ENCODE measurements around the gene OMG.
"Not testable (repeated sequence)": the region's sequence is repeated elsewhere in the genome, so short reads cannot be mapped to it uniquely, and the experiment has no call there.

OMG gene

DNA sequence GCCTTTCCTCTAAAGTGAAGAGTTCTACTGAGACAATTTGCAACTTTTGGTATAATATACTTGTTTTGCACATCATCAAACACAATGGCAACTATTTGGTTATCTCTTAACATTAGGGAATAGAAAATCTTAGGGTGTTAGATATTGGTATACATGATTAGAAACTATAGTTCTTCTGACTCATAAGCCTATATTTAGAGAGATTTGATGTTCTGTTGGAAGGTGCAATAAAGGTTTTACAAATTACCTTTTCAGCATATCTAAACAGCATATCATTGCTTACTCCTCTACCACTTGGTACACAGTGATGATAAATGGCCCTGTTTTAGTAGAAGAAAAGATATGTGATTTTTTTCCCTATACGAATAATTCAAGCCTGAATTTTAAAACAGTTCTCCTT is 10.6 kb upstream of the OMG start:
- no peak for DNase-seq

DNA sequence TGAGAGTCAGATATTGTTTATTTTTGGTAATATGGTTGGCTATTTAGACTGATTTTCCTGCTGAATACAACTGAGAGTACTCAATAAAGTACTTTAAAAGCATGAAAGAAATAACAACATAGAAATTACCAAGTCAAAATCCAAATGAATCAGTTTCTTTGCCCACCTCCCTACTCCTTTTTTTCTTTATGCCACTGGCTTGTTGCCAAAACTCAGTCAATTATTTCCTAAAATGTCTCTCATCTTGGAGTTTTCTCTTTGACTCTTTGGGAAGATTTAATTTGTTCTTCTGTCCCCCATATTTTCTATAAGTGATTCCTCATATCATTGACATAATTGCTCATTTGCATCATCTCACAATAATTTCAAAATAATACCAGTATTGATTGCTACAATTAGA is 2.6 kb upstream of the OMG start:
- DNase-seq: no peak

DNA sequence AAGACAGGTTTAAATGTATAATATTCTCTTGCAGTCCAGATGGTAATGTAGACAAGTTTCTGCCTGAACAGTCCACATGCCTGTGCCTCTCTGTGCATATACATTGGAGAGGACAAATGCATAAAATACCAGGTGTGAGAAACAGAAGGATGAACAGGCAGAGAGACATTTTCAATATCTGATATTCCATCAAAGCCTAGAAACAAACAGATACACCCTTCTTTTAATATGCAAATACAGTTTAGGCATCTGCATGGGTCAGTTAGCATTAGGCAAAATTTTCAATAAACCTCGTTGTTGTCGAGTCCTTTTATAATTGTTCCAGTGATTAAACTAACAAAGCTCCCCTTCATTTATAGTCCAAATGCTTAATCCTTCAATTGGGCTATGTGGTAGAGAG is 897 bp downstream of the OMG start:
- no peak for DNase-seq

DNA sequence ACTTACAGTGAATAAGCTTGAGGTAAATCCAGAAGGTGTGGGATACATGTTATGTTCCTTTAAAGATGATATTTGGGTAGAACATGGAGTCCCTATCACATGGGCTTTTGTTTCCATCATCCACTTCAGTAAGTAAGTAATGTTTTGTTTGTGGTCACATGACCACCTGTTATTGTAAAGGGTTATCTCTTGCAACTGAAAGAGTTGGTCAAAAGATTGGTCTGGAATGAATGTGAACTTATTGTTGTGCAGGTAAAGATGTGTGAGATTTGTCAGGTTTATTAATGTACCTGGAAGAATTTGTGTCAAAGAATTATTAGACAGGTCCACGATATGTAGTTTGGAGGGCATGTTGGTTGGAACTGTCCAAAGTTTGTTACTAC is 1.6 kb downstream of the OMG start:
- no peak for DNase-seq

DNA sequence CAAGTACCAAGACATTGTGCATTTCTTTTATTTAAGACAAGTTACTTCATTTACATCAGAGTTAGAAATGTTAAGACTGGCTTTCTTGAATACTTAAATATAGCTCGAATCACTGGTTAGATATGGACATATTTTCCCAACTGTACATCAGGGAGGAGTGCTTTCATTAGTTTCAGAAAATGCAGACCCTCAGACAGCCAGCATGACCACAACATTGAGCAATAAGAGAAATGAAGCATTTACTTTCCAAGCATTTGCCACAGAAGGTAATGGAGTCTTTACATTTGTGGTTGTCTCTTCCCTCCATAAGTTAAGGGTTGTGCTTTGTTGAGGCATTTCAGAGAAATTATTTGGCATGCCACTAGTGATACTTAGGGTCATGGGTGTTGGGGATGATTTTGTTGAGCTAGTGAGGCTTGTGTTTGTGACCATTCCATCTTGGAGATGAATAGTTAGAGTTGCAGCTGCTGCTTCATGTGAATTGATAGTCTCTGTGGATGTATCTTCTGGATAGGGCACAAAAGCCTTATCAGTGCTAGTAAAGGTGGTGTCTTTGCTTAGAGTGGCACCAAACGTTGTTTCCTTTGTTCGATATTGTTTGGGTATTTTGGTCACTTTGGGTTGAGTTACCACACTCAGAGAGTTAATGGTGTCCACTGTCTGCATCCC is 2.1 kb downstream of the OMG start:
- DNase-seq: no peak

DNA sequence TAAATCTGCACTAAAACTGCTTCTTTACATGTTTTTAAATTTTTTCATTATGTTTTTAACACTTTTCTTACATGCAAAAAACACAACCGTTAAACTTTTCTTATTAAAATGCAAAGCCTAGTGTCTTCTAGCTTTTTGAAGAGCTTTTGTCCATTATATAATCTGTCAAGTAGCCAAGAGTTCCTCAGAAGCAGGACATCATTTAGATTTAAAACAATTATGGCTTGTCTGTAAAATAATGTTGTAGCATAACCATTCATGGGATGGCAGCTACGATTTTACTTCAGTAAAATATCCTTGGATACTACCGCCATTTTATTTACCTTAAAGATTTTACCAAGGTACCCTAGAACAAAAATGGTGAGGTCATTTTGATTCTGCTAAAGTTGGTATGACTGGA is 2.8 kb downstream of the OMG start:
- no peak for DNase-seq

DNA sequence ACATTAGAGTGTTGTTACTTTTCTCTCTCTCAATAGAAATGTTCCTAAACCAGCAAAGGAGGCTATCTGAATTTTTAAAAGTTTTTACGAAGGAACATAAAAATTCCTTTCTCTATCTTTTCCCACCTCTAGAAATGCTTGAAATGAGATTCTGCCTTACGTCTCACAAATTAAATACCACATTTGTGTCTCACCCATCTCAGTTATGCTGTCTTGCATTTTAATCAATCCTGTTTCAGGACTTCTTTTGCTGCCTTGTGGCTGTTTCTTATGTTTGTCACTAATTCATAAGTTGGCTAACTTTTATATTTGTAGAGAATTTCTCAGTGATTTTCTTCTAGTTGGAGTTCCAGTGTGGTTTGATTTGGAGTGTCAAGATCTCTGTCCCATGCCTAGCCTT is 3.5 kb downstream of the OMG start:
- DNase-seq: no peak

DNA sequence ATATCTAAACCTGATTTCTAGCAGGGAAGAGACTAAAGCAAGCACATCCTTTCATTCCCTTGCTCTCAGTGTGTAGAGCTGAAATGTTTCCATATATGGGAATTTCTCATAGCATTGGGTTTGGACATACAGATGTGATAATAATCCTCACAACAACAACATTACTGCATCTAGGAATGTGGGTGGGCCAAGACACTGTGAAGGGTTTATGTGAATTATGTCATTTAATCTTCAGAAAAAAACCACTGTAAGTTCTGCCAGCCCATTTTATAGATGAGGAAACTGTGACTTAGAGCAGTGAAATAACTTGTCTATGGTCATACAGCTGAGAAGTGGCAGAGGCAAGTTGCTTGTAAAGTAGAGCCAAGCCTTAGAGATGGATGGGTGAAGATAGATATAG is 5.2 kb downstream of the OMG start:
- no peak for DNase-seq

DNA sequence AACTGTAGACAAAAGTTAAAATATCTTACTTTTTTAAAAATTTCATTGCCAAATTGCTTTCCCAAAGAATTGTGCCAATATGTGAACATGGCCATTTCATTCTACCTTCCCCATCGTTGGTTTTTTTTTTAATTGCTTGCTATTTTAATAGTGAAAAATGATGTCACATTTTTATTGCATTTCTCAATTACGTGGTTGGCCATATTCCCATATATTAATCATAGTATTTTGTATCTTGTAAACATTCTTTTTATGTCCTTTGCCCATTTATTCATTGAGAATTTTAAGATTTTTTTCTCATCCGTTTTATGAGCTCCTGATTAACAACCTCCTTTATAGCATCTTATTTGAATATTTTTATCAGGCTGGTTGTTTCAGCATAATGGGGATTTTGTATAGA is 7.2 kb downstream of the OMG start:
- no peak for DNase-seq

DNA sequence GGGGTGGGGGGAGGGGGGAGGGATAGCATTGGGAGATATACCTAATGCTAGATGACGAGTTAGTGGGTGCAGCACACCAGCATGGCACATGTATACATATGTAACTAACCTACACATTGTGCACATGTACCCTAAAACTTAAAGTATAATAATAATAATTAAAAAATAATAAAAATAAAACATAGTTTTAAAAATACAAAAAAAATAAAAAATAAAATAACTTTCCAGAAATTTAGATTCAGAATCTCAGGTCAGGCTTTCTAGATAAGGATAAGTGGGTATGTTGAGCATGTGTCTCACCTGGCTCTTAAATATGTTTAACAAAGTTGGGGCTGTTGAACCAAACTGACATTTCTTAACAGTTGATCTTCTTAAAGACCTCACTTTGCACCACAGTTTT is 9.1 kb downstream of the OMG start:
- DNase-seq: not testable (repeated sequence)

DNA sequence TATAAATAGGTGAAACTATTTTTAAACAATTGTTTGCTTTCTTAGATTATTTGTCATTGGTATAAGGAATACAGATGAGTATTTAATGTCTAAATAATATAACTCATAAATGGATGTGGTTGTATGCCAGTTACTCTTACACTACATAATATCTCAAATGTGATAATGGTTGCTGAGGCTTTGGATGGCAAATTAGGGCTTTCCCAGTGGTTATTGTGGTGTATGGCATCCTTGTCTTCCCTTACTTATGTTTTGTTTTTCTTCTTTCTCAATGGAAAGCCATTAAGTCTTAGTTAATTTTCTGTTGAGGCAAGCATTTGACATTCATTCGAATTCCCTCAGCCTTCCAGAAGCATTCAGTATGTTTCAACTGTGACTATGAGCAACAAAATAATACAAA is 10.5 kb downstream of the OMG start:
- DNase-seq: no peak

DNA sequence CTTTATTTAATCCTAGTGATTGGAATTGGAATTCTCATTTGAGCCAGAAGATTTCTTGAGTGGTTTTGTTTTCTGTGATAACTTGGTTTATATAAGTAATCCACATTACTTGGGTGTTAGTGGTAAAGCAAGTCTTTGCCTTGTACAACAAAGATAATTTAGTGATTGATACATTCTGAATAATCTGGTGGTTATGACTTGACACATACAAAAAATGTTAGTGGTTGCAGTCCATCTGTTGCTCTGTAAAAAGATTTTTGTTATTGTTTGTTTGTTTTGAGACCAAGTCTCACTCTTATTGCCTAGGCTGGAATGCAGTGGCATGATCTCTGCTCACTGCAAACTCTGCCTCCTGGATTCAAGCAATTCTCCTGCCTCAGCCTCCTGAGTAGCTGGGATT is 13.2 kb downstream of the OMG start:
- no peak for DNase-seq

DNA sequence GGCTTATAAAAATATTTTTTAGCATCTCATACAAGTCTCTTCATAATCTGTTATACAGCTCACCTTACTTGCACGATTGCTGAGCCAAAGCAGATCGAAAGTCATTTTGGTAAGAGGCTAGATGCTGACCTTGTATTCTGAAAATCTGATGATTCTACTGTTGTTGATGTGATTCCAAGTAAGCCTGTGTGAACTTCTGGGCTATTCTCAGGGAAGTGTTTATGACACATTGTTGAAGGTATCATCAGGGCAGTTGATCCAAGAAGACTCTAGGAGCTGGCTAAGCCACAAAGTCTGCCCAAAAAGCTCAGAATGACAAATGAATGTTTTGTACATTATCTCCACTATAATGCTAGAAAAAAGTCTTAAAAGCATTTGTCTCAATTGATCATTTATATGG is 16.0 kb downstream of the OMG start:
- DNase-seq: no peak

DNA sequence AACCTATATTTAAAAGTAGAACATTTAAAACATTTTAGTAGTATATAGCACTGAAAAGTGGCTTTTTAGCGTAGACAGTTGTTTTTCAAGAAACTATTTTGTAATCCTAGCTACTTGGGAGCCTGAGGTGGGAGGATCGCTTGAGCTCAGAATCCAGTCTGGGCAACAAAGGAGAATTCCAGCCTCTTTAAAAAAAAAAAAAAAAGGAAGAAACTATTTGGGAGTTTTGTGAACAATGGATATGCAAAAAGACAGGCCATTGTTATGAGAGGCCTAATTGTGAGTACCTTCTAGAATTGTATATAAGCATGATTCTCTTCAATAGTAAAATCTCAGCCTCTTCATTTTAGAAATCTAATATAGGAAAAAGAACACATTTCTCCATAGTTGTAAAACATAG is 17.6 kb downstream of the OMG start:
- no peak for DNase-seq

DNA sequence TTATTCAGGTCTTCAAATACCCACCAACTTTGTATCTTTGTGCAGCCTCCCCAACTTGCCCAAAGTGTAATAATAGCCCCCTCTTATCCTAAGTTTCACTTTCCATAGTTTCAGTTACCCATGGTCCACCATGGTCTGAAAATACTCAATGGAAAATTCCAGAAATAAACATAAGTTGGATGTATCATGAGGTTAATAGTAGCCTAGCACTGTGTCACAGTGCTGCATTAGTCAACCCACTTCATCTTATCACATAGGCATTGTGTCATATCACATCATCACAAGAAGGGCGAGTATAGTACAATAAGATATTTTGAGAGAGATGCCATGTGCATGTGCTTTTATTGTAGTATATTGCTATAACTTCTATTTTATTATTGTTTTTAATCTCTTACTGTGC is 21.9 kb downstream of the OMG start:
- no peak for DNase-seq

DNA sequence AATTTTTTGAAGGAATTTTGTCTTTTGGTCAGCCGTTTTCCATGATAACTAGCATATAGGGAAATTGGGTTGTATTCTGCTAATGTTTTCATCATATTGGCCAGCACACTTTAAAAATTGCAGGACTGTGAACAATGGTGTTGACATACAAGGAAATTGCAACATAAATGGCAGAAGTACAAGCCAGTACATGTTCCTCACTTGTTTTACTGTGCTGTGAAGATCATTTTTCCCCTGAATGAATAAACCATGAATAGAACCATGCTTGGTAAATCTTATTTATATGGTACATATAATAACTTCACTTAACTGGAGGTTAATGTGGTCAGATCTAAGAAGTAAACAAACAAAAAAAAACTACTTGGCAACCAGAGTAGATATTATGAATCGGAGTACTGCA is 22.8 kb downstream of the OMG start:
- DNase-seq: no peak

DNA sequence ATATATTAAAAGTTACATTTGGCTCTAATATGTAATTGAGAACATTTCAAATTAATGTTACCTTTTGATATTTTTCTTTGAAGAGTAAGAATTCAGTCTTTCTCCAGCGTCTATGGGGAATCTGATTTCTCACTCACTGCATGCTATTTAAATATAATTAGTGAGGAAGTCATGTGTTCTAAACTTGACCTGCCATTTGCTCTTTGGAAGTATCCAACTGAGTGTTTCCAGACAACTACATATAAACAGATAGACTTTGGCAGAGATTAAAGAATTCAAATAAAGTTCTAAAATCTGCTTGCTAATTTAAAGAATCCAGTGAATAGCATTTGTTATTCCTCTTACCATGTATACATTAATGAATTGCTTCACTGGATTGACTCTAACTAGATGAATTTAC is 23.5 kb downstream of the OMG start:
- DNase-seq: no peak

DNA sequence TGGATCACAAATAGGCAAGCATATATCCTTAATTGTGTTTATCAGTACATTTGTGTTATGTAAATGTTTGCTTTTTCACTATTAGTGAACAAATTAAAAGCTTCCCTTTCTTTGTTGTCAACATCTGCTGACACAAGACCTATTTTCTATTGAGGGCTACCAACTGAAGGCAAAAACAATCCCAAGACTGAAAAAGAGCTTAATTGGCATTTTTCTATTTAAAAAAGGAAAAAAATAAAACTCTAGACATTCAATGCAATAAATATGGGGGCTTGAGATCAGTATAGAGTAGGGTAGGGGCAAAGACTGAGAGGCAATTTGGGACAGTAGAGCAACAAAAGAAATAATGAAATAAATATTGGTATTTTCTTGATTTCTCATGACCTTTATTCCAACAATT is 24.2 kb downstream of the OMG start:
- DNase-seq: no peak

DNA sequence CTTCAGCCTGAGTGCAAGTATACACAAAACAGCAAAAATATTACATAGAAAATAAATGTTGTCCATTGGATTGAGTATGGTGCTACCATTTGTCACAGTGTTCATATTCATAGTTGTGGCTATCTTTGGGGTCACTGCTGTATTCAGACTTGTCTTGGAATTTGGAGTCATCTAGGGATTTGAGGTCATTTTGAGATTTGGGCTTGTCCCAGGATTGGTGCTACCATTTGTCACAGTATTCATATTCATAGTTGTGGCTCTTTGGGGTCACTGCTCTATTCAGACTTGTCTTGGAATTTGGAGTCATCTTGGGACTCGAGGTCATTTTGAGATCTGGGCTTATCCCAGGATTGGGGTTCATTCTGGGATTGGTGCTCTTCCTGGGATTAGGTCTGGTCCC is 24.8 kb downstream of the OMG start:
- no peak for DNase-seq

DNA sequence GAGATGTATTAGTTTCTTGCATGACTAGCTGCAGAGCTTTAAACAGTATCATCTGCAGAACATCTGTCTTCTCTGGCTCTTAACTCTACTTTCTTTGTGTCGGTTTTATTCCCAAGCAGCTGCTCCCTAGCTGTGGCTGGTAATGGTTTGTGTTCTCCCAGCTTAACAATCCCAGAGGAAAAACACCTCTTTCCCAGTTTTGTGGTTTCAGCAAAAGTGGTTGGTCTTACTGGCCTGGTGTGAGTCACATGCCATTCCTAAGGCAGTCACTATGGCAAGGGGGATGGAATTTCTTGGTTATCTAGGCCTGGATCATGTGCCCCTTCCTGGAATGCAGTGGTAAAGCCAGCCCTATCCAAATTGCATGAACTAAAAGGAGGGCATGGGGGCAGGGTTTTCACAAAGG is 27.5 kb downstream of the OMG start:
- DNase-seq: no peak

DNA sequence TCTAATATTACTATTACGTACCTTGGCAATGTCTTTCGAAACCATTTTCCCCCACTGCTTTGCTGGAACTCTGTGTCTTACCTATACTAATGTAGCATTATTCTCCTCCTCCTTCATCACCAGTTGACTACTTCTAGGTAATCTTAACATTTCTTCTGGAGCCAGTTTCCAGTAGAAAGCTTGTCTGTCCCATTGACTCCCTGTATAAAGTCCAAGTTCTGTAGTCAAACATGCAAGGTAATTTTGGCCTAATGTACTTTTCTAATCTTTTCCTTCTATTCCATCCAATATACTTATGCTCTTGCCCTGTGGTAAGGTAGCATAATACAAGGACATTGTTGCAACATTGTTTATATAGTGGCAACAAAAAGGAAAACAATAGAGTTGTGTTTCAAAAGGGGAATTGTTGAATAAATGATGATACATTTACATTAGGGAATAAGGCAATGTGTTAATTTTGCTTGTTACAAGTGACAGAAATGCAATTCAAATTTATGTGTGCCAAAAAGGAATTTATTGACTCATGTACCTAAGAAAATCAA is 27.9 kb downstream of the OMG start:
- DNase-seq: no peak

DNA sequence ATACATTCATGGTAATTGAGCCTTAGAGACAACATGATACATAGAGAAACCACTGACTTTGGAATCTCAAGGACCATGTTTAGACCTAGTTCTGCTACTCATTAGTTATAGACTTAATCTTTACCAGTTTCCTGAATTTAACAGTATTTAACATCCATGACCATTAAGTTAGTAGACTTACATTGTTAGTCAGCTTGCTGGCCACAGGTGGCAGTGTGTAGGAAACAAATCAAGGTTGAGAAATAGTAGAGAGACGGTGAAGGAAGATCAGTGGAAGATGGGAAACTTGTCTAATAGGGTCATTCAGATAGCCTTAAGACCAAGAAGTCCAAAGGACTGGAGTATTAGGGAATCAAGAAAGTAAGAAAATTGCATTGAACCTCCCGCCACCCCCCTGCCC is 31.0 kb downstream of the OMG start:
- DNase-seq: no peak

DNA sequence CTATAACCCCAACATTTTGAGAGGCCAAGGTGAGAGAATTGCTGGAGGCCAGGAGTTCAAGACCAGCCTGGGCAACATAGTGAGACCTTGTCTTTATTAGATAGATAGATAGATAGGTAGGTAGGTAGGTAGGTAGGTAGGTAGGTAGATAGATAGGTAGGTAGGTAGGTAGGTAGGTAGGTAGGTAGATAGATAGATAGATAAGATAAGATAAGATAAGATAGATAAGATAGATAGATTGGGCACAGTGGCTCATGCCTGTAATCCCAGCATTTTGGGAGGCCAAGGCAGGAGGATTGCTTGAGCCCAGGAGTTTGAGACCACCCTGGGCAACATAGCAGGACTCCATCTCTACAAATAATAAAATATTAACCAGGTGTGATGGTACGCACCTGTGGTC is 34.1 kb downstream of the OMG start:
- not testable (repeated sequence) for DNase-seq

DNA sequence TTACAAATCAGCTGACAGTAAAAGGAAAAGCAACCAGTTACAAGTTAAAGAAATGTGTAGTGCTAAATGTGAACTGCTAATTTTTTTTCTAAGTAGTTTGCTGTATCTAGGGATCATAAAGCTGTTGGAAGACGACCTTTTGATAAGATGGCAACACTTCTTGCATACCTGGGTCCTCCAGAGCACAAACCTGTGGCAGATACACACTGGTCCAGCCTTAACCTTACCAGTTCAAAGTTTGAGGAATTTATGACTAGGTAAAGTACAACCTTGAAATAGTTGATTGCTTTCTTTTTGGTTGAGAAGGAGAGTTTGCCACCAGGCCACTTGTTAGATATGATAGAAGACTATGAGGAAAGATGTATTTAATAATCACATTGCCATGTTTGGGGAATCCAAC is 35.4 kb downstream of the OMG start:
- no peak for DNase-seq

DNA sequence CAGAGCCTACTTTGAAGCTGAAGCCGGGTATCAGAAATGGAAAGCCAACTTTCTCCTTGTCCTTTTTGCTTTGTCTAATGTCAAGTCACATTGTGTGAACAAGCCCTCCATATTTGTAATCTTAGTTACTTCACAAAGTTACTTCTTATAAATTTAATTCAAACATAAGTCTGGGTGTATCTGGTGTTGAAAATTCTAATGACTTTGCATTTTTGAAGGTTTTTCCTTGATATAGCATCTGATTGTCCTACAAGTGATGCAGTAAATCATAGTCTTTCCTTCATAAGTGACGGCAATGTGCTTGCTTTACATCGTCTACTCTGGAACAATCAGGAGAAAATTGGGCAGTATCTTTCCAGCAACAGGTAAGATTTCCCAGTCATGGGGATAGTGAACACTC is 36.9 kb downstream of the OMG start:
- DNase-seq: no peak

DNA sequence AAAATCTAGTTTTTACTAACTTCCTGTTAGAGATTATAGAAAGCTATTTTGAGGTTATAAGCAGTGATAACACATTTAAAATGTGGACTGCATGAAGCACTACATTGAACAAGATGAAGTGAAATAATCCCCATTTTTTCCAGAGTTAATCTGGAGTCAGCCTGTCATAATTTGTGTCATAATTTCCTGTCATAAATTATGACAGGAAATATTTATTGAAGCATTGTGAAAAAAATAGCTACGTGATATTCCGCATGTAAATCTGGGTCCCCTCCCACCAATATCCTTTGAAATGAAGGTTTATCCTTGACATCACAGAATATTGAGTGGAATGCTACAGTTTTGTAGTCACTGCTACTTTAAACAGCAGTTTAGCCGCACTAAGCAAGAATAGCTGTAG is 40.1 kb downstream of the OMG start:
- DNase-seq: no peak
